Activated CD4-positive, alpha-beta T cell treated with anti-CD3 and anti-CD28 coated beads for 48 hours (primary cell): Measurements from ENCODE around the gene FMNL1.

ENCODE experiments used
- DNase-seq: peaks from one replicate; pipeline ENCODE4 v3.0.0-alpha.2; 2020

Gene FMNL1

DNA sequence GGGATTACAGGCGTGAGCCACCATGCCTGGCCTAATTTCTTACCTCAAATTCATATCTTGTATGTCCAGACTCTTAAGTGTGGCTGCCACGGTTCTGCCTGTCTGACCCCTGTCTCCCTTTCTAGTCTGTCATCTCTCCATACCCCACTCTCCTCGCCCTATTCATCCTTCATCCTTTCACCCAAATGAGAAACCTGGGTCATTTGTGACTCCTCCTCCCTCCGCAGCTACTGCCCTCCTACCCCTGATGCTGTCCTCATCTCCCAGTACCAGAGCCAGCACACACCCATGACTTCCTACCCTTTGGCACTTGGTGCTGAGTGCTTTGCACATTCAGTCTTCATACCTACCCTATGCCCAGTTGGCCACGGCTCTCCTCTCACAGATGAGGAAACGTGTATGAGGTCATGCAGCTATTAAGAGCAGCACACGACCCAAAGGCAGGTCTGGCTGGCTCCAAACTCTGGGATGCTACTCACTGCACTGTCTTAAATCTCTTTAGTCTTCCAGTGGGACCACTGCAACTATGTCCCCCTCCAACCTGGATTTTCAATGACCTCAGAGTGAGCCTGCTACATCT, 38.6 kb downstream of the FMNL1 start:
- no peak for DNase-seq

DNA sequence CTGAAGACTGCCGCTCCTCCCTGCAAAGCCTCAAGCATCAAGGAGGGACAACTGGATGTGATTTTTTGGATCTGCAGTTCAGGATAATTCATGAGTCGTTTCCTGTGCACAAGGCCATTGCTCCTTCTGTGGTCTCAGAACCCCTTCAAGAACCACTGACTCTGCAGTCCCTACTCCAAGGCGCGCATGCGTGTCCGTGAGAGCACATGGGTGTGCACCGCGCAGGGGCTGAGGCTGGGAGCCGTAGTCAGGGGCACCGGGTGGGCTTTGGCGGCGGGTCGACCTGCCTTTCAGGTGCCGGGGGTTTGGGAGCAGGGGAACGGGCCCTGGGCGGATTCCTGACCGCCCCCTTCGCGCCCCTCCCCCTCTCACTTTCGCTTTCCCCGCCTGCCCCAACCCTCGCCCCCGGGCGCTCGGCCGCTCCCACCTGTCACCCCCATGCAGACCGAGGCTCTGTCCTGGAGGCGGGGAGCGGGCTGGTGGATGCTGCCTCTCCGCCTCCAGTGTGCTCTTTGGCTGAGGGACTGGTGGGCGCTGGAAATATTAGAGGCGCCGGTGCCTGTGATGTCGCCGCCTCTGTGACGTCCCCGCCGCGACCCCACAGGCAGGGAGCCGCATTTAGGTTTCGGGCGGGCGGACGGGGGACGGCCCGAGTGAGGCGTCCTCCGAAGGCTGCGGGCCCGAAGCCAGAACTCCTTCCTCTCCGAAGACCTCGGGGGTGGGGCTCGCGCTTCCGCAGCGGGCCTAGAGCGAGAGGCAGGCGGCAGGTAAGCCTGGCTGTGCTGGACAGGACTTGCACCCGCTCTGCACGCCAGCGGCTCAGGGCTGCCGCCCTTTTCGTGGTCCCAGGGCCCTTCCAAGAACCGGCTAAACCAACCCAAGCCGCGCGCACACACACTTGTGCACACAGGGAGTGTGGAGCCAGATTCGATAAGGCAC, 40.2 kb downstream of the FMNL1 start, which contains the start of gene SPATA32:
TSS of gene SPATA32 (minus strand) at position 518 of the 939 bp plus-strand sequence. CDS start at position 440, 78 bp downstream.
- peak; percentile 77 for DNase-seq

DNA sequence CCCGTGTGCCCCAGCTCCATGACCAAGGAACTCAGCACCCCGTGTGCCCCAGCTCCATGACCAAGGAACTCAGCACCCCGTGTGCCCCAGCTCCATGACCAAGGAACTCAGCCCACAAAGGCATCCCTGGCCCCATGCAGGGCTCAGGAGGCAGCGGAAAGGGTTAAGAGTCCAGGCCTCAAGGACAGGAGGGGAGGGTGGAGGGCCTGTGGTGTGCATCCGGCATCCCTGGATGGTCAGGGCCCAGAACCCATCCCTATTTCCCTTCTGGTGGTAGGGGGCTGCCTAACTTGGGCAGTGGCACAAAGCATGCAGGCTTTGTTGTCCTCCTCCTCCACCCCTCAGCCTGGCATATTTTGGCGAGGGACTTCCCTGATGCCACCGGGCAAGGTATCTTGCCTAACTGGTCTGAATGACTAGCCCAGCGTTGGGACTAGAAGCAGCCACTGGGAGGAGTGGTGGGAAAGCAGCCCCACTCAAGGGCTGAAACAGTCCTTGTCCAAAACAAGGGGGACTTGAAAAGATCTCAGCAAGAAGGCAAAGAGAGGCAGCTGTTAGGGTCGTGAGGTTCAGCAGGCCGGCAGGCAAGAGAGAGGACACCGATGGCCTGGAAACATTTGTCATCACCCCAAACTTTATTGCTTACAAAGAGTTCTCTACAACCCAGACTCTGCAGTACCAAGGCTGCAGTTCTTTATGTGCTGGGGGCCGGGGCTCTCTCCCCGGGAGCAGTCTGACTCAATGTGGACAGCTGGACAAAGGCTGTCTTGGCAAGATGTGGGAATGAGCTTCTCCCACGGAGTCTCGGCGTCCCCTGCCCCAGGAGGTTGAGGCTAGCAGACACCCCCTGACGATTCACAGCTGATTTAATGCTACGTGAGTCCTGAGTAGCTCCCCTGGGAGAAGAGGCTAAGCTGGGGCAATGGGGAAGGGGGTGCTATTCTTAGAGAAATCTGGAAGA, 41.1 kb downstream of the FMNL1 start:
- no peak for DNase-seq

DNA sequence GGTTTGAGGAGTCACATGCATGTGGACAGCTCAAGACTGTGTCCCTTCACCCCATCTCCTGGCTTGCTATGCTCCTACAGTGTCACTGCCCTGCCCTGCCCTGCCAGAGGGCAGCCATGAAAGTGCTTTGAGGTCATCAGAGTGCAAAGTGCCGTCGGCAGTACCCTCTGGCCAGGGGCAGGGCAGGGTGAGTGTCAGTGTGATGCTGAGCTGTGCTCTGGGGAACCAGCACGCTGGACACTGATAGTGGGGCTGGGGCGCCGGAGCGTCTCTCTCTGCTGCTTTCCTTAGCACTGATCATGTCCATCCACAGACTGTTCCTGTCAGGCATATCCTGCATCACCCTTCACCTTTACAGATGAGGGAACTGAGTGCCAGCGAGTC, 41.8 kb downstream of the FMNL1 start:
- no peak for DNase-seq

DNA sequence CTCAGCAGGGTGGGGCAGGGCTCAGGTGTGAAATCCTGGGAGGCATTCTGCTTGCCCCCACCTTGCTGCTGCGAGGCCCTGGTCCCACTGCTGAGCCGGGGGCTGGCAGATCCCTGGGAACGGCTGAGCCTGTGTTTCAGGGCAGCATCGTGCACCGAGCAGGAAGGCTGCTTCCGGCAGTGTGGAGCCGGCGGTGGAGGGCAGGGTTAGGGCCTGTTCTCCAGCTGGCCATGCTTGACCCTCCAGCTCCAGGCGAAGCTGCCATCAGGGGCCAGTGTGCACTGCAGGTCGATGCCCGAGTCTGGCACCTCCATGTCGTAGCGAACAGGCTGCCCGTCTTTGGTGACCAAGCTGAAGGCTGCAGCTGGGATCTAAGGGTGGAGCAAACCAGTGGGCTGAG, 42.7 kb downstream of the FMNL1 start:
- no peak for DNase-seq

DNA sequence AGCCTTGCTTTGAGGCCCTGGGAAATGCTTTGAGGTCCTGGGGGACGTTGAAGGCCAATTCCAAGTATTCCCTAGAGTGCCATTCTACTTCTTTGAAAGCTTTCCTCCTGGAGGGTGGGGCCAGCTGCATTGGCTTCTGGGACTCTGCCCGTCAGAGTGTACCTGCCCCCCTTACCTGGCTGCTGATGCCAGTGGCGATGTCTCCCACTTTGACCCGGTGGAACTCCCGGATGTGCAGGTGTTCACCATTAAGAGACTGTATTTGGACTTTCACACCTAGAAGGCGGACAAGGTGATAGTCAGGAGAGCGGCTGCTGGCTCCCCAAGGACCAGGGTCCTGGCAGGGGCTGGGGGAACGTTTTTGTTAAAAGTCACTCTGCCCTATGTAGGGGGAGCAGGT, 43.3 kb downstream of the FMNL1 start:
- DNase-seq = no peak

DNA sequence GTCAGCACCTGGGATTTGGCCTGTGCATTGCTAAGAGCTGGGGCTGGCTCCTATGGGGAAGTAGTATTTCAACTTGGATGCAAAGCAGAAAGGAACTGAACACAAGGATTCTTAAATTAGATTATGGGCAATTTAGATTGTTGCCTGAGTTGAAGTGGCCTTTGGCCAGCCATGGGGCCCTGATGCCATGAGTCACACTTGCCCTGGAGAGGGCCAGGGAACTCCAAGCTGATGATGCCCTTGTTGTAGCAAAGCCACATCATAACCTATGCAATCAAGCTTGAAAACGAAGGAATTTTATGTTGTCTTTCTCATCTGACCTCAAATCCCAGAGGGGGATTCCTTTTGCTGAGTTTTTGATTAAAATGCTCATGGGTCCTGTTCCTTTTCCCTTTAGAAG, 44.1 kb downstream of the FMNL1 start:
- DNase-seq = no peak

DNA sequence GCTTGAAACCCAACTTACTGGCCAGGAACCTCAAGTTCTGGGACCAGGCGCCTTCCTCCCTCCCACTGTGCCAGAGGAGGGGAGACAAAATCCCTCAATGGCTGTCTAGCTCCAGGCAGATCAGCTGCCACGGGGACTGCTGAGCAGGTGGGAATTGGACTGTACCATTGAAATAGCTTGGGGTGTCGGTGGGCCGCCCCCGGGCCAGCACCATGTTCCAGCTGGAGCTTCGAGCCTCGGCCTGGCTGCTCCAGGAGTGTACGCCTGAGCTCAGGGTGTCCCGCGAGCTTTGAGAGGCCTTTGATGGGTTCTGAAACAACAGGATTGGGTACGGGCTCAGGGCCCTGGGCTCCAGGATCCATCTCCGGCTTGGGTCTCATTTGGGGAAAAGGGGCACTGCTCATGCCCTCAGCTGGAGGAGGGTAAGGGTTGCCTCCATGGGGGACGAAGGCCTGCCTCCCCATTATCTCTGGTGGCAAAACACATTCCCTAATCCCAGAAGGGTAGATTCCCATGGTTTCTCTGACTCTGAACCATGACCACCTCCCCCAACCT, 44.8 kb downstream of the FMNL1 start:
- no peak for DNase-seq

DNA sequence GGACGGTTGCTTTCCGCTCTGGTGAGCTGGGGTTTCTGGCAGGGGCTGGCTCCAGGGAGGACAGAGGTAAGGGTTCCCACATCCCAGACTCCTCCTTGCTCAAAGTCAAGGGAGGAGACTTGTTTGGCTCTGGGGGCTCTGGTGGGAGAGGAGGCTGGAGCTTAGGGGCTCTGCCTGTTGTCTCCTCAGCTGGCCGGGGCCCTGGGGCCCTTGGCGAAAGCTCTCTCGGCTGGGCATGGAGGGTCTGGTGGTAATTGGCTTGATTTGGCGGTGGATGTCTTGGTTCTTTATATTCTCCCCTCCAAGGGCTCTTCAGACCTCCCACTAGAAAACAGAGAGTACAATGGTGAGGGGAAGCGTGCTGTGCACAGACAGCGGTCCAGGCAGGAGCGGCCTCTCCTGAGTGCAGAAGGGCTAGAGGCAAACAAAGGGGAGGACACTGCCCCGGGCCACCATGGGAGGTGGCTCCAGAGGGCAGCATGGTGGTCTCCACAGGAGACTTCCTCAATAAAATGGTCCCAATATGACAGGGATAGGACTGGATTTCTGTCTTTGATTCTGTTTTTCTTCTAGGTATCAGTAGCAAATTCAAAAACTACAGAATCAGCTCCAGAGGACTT, 45.9 kb downstream of the FMNL1 start:
- DNase-seq = no peak

DNA sequence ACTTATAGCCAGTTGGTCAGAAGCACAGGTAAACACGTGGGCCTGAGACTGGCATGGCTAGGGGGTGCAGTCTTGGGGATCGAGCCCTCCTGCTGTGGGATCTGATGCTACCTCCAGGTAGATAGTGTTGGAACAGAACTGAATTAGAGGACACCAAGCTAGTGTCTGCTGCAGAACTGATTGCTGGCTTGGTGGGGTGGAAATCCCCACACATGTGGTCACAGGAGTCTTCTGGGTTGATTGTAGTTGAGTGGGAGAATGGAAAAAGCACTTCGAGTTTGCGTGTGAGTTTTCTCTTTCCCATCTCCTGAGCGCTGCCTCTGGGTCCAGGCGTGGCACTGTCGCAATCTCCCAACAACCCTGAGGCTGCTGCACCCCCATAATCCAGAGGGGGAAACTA, 48.2 kb downstream of the FMNL1 start:
- no peak for DNase-seq

DNA sequence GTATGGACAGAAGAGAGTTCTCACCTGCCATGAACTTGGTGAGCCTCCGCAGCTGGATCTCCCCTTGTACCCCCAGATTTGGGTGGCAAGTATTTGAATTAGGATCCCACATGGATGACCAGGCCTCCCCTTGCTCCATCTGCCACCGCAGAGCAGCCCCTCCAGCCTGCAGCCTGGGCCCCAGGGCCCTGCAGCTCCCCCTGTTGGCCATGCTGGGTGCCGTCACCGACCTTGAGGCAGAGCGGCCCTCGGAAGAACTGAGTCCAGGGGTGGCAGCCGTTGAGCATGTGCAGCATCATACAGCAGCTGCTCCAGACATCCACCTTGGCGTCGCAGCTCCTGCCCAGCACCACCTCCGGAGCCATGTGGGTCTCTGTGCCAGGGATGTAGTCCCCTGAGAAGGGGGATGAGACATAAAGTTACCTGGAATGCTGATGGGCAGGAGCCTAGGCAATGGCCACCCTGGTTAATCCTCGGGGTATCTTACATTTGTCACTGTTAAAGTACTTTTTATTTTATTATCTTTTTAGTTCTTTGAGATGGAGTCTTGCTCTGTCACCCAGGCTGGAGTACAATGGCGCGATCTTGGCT, 49.2 kb downstream of the FMNL1 start:
- peak; percentile 73 for DNase-seq

DNA sequence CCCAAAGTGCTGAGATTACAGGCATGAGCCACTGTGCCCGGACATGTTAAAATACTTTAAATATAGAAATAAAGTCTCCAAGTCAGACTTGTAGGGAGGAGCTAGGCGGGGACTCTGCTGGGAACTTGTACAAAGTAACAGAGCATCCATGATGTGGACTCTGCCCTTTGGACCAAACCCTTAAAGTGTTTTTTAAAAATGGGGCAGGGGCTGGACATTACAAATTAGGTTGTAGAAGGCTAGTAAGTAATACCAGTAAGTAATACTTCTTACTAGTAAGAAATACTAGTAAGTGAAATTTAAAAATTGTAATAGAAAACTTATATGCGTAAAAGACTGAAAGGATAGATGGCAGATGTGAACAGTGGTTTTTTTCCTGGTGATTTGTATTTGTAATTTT, 49.9 kb downstream of the FMNL1 start:
- DNase-seq = no peak

DNA sequence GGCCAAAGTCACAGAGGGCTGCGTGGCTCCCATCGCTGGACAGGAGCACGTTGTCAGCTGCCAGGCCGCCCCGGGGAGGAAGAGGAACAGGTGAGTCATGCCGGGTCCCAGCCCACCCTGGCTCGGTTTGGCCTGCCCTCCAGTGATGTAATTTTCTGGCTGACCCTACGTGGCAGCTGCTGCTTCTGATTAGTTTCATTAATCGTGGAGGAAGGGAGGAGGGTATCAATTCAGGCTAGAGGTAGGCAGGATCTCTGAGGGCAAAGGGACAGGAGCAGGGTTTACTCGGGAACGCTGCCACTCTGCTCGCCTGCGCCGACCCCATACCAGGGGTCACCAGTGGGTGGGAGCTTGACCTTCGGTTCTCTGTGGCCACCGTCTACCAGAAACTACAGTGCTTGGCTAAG, 51.9 kb downstream of the FMNL1 start:
- no peak for DNase-seq

DNA sequence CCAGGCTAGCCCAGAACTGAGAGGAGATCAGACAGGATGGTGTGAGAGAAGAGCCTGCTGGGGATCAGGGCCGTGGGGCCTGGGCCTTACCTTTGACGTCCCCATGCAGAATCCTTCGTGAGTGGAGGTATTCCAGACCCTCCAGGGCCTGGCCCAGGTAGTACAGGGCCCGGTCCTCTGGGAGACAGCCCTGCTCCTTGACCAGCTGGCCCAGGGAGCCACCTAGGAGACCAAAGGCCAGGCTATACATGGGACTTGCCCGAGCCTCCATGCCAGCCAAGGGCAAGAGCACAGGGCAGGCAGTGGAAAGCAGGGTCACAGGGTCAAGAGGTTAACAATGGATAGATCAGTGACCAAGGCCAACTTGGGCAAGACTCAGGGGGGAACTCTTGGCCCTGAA, 52.3 kb downstream of the FMNL1 start:
- no peak for DNase-seq

DNA sequence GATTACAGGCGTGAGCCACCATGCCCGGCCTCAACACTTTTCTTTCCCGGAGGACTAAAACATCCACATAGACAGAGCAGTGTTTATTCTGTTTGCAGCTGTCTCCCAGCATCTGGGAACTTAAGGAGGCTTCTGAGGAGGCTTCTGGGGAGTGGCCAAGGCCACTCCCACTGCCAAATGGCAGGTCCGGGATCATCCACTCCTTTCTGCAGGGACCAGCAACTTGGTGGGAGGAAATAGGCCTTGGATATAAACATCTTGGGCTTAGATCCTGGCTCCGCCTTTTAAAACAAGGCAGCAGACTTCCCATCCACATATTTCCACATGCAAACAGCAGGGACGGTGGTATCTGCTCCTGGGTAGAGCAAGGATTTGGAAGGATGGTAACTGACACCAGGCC, 54.3 kb downstream of the FMNL1 start:
- DNase-seq = no peak

DNA sequence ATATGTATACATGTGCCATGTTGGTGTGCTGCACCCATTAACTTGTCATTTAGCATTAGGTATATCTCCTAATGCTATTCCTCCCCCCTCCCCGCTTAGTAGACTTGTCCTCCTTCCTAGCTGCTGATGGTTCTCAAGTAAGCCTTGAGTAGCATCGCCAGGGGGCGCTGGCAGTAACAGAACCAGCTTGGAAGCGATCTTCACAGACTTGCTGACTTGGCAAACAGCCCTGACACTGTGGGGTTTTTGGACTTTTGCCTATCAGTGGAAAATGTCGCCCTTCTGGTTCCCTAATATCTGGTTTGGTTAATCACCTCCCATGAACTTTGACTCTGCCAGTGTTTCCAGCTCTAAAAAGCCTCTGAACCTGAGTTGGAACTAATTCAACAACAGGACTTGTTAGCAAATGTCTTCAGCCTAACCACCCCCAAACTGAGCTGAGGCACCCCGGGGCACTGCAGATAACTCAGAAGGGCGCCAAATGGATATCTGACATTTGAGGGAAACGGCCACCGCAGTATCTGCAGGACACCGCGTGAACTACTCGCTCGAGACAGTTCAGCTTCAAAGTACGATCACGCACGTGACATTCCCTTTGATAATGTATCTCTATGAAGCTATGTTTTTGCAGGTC, 55.6 kb downstream of the FMNL1 start:
- peak; percentile 93 for DNase-seq

DNA sequence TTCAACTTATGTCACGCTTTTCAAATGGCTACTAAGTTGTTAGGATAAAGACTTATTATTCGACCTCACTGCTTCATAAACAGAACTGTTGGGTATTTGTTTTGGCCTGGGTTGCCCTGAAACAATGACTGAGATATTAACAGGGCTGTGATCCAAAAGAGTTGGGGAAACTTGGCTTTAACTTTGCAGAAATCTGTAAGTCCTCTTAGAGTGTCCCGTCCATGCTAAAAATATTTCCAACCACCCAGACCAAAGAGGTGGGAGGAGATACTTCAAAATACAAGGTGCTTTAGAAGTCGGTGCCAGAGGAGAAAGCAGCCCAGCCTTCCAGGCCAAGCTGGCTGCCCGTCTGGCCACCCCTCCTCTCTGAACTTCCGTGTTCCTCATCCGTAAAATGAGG, 56.3 kb downstream of the FMNL1 start:
- DNase-seq = no peak

DNA sequence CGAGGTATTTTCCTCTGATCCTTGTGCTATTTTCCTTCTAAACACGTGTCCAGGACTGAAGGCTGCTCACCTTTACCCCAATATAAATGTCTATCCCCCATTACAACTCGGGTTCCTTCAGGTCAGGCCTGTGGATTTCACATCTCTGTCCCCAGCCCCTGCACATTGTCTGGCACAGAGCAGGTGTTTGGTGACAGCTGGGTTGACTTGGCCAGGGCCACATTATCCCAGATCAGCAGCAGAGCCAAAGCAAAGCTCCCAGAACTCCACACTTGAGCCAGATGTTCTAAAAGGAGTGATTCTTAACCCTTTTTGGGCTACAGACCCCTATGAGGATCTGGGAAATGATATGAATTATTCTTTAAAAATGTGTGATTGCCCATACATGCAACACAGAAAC, 58.2 kb downstream of the FMNL1 start:
- no peak for DNase-seq

DNA sequence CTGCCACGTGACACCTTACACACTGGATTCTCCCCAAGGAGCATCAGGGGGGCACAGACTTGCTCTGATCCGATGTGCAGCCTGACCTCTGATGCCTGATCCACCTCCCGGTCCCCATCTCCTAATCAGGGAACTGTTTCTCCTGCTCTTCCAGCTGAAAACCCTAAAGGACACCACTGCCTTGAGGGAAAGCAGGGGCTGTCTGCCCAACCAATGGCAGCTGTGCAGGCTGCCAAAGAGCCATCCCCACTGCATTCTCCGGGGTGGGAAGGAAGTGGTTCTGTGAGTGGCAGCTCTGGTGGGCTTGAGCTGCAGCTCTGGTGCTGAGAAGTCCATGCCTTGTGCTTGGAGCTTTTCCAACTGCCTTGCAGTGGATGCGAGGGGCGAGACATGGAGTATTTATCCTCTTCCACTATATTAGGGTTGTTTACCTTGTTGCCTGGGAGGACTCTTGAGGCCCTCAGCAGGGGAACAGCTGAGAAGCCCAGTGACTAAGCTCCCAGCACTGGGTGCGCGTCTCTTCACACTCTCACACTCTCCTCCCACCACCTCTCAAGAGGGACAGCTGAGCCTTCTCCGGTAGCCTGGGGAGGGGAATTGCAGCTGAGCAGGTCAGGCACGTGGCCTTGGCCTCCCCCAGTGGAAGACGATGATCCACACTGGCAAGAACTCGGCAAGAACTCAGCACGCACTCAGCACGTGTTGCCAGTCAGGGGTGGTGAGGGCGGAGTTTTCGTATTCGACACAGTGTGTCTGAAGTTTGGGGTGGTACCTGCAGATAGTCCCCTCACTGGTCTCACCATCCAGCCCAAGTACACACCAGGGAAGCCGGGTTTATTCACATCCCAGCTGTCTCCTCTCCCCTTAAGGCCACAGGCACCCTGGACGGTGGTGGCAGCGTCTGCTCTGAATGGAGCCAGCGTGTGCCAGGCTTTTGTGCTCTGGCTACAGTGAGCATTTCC, 61.3 kb downstream of the FMNL1 start:
- DNase-seq = no peak

DNA sequence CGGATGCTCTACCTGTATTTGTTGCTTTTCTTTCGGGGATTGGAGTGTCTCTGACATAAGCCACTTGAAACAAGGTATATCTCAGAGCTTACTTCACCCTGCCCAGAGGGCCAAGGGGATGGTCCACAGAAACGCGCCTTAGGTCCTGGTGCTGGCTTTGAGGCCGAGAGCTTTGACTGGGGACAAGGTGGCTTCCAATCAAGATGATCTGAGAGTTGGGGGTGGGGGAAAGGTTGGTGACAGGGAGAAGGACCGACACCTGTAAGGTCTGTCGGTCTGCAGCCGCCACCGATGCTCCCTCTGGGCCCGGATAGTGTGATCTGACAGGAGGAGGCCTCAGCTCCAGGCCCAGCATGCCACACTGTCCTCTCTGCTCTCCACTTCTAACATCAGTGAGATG, 62.0 kb downstream of the FMNL1 start:
- DNase-seq = no peak
